Trophoblast cell (in vitro differentiated cells and primary cell): Measurements from ENCODE around the gene RSBN1.
A peak's percentile ranks its signal among the peaks of the same experiment; 100 is the strongest.

Experiments
- DNase-seq, 2 donors: peaks; one replicate each; pipeline ENCODE4 v3.0.0-alpha.2; 2016
- H2AFZ ChIP-seq: 2 replicates; pipeline ENCODE4 v1.6.1; 2013; ENCODE audit warnings: low read length, moderate library complexity, mild to moderate bottlenecking; ENCODE audit not compliant: insufficient read depth, poor library complexity
- H2AK5ac ChIP-seq: 2 replicates; pipeline ENCODE4 v1.6.1; 2013; ENCODE audit warnings: mild to moderate bottlenecking, low read length
- H2BK120ac ChIP-seq: 2 replicates; pipeline ENCODE4 v1.6.1; 2013; ENCODE audit warnings: low read length, mild to moderate bottlenecking, moderate library complexity; ENCODE audit not compliant: insufficient read depth, poor library complexity
- H2BK12ac ChIP-seq: 2 replicates; pipeline ENCODE4 v1.6.1; 2013; ENCODE audit warnings: mild to moderate bottlenecking, low read length, moderate library complexity
- H2BK5ac ChIP-seq: 2 replicates; pipeline ENCODE4 v1.6.1; 2013; ENCODE audit warnings: low read length, low read depth, moderate library complexity, mild to moderate bottlenecking; ENCODE audit not compliant: poor library complexity
- H3K14ac ChIP-seq: 2 replicates; pipeline ENCODE4 v1.6.1; 2013; ENCODE audit warnings: mild to moderate bottlenecking, low read length
- H3K18ac ChIP-seq: 2 replicates; pipeline ENCODE4 v1.6.1; 2013; ENCODE audit warnings: mild to moderate bottlenecking, low read length
- H3K23ac ChIP-seq: 2 replicates; pipeline ENCODE4 v1.6.1; 2013; ENCODE audit warnings: low read length
- H3K27ac ChIP-seq: 2 replicates; pipeline ENCODE4 v1.5.1; 2013; ENCODE audit warnings: low read depth, mild to moderate bottlenecking, inconsistent platforms, low read length, moderate library complexity
- H3K27me3 ChIP-seq: 2 replicates; pipeline ENCODE4 v1.6.1; 2013; ENCODE audit warnings: inconsistent platforms, mild to moderate bottlenecking, low read length, moderate library complexity; ENCODE audit not compliant: insufficient read depth
- H3K36me3 ChIP-seq, 2 experiments: 1 replicate in 1 of 2; 2 replicates in 1 of 2; pipeline ENCODE4 v1.6.1; 2013; ENCODE audit warnings: low read length in 2 of 2, mild to moderate bottlenecking in 2 of 2, moderate library complexity in 1 of 2; ENCODE audit not compliant: insufficient read depth in 2 of 2, control insufficient read depth in 1 of 2
- H3K4ac ChIP-seq: 2 replicates; pipeline ENCODE4 v1.6.1; 2013; ENCODE audit warnings: low read depth, mild to moderate bottlenecking, low read length, moderate library complexity
- H3K4me1 ChIP-seq, 2 experiments: 1 replicate in 1 of 2; 2 replicates in 1 of 2; pipeline ENCODE4 v1.6.1; 2013; ENCODE audit warnings: low read length in 2 of 2, mild to moderate bottlenecking in 2 of 2, moderate library complexity in 1 of 2; ENCODE audit not compliant: insufficient read depth in 2 of 2, control insufficient read depth in 1 of 2
- H3K4me2 ChIP-seq: 2 replicates; pipeline ENCODE4 v1.6.1; 2013; ENCODE audit warnings: inconsistent platforms, mild to moderate bottlenecking, low read length, moderate library complexity
- H3K4me3 ChIP-seq: 2 replicates; pipeline ENCODE4 v1.5.1; 2013; ENCODE audit warnings: mild to moderate bottlenecking, low read depth, low read length, inconsistent platforms
- H3K79me1 ChIP-seq: one replicate; pipeline ENCODE4 v1.6.1; 2013; ENCODE audit warnings: low read length
- H3K79me2 ChIP-seq: 2 replicates; pipeline ENCODE4 v1.6.1; 2013; ENCODE audit warnings: low read length, mild to moderate bottlenecking; ENCODE audit not compliant: control insufficient read depth, insufficient read depth, poor library complexity
- H3K9ac ChIP-seq: 2 replicates; pipeline ENCODE4 v1.6.1; 2013; ENCODE audit warnings: mild to moderate bottlenecking, low read length
- H3K9me3 ChIP-seq: 2 replicates; pipeline ENCODE4 v1.6.1; 2013; ENCODE audit warnings: low read depth, mild to moderate bottlenecking, control low read depth, inconsistent platforms, low read length; ENCODE audit not compliant: insufficient read depth
- H4K12ac ChIP-seq: 2 replicates; pipeline ENCODE4 v1.6.1; 2013; ENCODE audit warnings: low read depth, mild to moderate bottlenecking, low read length, moderate library complexity
- H4K8ac ChIP-seq: 2 replicates; pipeline ENCODE4 v1.6.1; 2013; ENCODE audit warnings: low read depth, mild to moderate bottlenecking, low read length, moderate library complexity
- H4K91ac ChIP-seq: one replicate; pipeline ENCODE4 v1.6.1; 2013; ENCODE audit warnings: low read depth, mild to moderate bottlenecking, low read length, moderate library complexity
- WGBS: extraction: QIAGEN DNeasy Blood & Tissue Kit; methylation state at CpG from one replicate; pipeline ENCODE4 v1.1.7; 2013; ENCODE audit warnings: missing lambda C conversion rate; ENCODE audit not compliant: insufficient read length, insufficient coverage; ENCODE audit errors: extremely low coverage; 5-methylcytosine and 5-hydroxymethylcytosine counted together

The RSBN1 gene

DNA sequence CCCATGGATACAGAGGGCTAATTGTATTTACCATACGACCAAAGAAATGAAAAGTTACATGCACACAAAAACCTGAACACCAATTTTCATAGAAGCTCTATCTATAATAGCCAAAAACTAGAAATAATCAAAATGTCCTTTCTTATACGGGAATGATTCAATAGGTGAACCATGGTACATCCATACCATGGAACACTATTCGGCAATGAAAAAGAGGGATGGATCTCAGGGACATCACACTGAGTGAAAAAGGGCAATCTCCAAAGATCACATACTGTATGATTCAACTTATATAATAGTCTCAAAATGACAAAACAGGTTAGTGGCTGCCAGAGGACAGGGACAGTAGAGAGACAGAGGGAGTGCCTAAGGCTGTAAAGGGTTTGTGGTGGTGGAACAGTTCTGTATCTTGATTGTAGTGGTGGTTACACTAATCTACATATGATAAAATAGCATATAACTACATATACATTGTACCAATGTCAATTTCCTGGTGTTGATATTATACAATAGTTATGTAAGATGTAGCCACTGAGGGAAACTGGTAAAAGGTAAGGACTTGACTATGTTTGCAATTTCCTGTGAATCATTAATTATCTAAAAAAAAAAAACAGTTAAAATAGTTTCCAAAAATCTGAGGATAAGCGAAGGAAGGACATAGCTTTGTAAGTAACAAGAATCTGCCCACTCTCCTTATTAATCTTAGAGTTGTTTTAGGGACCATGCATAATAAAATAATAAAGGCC lies 3.7 kb downstream of the RSBN1 start:
- DNase-seq = no peak
- Histone ChIP-seq H2BK12ac (no peak overlapping the region), H3K4me2 (no peak overlapping the region), H3K79me2 (peaks cover 7% of the 10 kb centered on the region), H2BK5ac (no peak overlapping the region), H3K27me3 (no peaks in the 10 kb centered on the region), H3K79me1 (peaks cover 4% of the 10 kb centered on the region), H3K27ac (no peak overlapping the region), H4K8ac (no peak overlapping the region), H2AFZ (no peak overlapping the region), H3K4me1 (peaks cover 2 to 3% of the 10 kb centered on the region in 2 experiments), H3K23ac (no peak overlapping the region), H3K9me3 (no peaks in the 10 kb centered on the region), H3K14ac (no peak overlapping the region), H4K12ac (no peak overlapping the region), H4K91ac (no peak overlapping the region), H3K9ac (no peak overlapping the region), H3K4ac (peak overlapping the region; percentile 87), H3K36me3 (peaks cover 0 to 2% of the 10 kb centered on the region in 2 experiments), H3K4me3 (no peak overlapping the region), H3K18ac (no peak overlapping the region), H2BK120ac (no peak overlapping the region), H2AK5ac (no peak overlapping the region)
- no CpG with 5 or more reads among the region's 4 CpGs for WGBS

GRCh38 chr1:113805639-113806038 lies 6.6 kb downstream of the RSBN1 start:
- Histone ChIP-seq H3K9ac (no peak overlapping the region), H2BK120ac (no peak overlapping the region), H3K27me3 (no peaks in the 10 kb centered on the region), H2AK5ac (no peak overlapping the region), H3K4me1 (peaks cover 2 to 3% of the 10 kb centered on the region in 2 experiments), H3K4ac (no peak overlapping the region), H4K91ac (no peak overlapping the region), H3K27ac (no peak overlapping the region), H3K23ac (no peak overlapping the region), H3K18ac (no peak overlapping the region), H3K79me1 (no peaks in the 10 kb centered on the region), H4K8ac (no peak overlapping the region), H2BK12ac (no peak overlapping the region), H3K36me3 (peaks cover 0 to 2% of the 10 kb centered on the region in 2 experiments), H3K4me3 (no peak overlapping the region), H3K4me2 (no peak overlapping the region), H4K12ac (no peak overlapping the region), H3K79me2 (peaks cover 1% of the 10 kb centered on the region), H2AFZ (no peak overlapping the region), H3K9me3 (no peaks in the 10 kb centered on the region), H2BK5ac (no peak overlapping the region), H3K14ac (no peak overlapping the region)
- WGBS = no CpG with 5 or more reads among the region's 4 CpGs
- no peak for DNase-seq

DNA sequence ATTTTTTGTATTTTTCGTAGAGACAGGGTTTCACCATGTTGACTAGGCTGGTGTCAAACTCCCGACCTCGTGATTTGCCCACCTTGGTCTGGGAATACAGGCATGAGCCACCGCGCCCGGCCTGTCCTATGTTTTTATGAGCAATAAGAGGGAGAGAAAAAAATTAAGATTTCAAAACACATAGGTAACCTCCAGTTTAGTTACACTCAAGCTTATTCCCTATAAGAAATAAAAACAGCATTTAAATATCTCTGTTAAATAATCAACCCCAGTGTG lies 7.1 kb downstream of the RSBN1 start:
- Histone ChIP-seq H2AFZ (no peak overlapping the region), H2AK5ac (no peak overlapping the region), H3K4me2 (no peak overlapping the region), H3K36me3 (peaks cover 0 to 2% of the 10 kb centered on the region in 2 experiments), H2BK12ac (no peak overlapping the region), H3K27ac (no peak overlapping the region), H3K9ac (no peak overlapping the region), H3K79me1 (no peaks in the 10 kb centered on the region), H3K4me3 (no peak overlapping the region), H3K4ac (no peak overlapping the region), H4K91ac (no peak overlapping the region), H3K18ac (no peak overlapping the region), H4K12ac (no peak overlapping the region), H3K23ac (no peak overlapping the region), H3K79me2 (peaks cover 1% of the 10 kb centered on the region), H4K8ac (no peak overlapping the region), H3K9me3 (no peaks in the 10 kb centered on the region), H3K4me1 (peaks cover 2 to 3% of the 10 kb centered on the region in 2 experiments), H2BK5ac (no peak overlapping the region), H3K27me3 (no peaks in the 10 kb centered on the region), H3K14ac (no peak overlapping the region), H2BK120ac (no peak overlapping the region)
- WGBS = no CpG with 5 or more reads among the region's 6 CpGs
- no peak for DNase-seq

- Histone ChIP-seq H3K79me1 (no peaks in the 10 kb centered on the region), H3K9ac (no peak overlapping the region), H2BK12ac (no peak overlapping the region), H2BK120ac (no peak overlapping the region), H2AFZ (no peak overlapping the region), H3K4me1 (peaks cover 2 to 3% of the 10 kb centered on the region in 2 experiments), H3K18ac (no peak overlapping the region), H4K12ac (no peak overlapping the region), H3K36me3 (peaks cover 0 to 2% of the 10 kb centered on the region in 2 experiments), H3K79me2 (peaks cover 1% of the 10 kb centered on the region), H2BK5ac (no peak overlapping the region), H2AK5ac (no peak overlapping the region), H4K91ac (no peak overlapping the region), H3K4me3 (no peak overlapping the region), H3K27ac (no peak overlapping the region), H3K23ac (no peak overlapping the region), H3K4me2 (no peak overlapping the region), H3K14ac (no peak overlapping the region), H3K9me3 (no peaks in the 10 kb centered on the region), H4K8ac (no peak overlapping the region), H3K4ac (no peak overlapping the region), H3K27me3 (no peaks in the 10 kb centered on the region)
- no CpG with 5 or more reads among the region's 8 CpGs for WGBS
- DNase-seq = peak; percentile 13 to 81
These were observed 7.6 kb downstream of the RSBN1 start for GRCh38 chr1:113804421-113805255.
